ENCODE measurements around the gene PRKG1.
"Not testable (repeated sequence)": the region's sequence is repeated elsewhere in the genome, so short reads cannot be mapped to it uniquely, and the experiment has no call there.

Gene PRKG1

GRCh38 chr10:51170518-51171245 lies 96.4 kb downstream of the PRKG1 start:
- DNase-seq (ENCODE audit: low read depth, low spot score) = peak; percentile 4

- no peak for DNase-seq (ENCODE audit: low read depth, low spot score)
Measured at GRCh38 chr10:51171946-51172345, 97.7 kb downstream of the PRKG1 start.

- DNase-seq (ENCODE audit: low read depth, low spot score) = peak; percentile 26
Measured at GRCh38 chr10:51176976-51177695, 102.8 kb downstream of the PRKG1 start.

- DNase-seq (ENCODE audit: low read depth, low spot score) = no peak
Measured at GRCh38 chr10:51178634-51179033, 104.3 kb downstream of the PRKG1 start.

GRCh38 chr10:51180141-51180540 lies 105.9 kb downstream of the PRKG1 start:
- no peak for DNase-seq (ENCODE audit: low read depth, low spot score)

GRCh38 chr10:51183783-51184182 lies 109.5 kb downstream of the PRKG1 start:
- DNase-seq (ENCODE audit: low read depth, low spot score) = no peak

- DNase-seq (ENCODE audit: low read depth, low spot score) = no peak
Measured at GRCh38 chr10:51186361-51186760, 112.1 kb downstream of the PRKG1 start.

- DNase-seq (ENCODE audit: low read depth, low spot score) = no peak
Measured at GRCh38 chr10:51188008-51188407, 113.7 kb downstream of the PRKG1 start.

GRCh38 chr10:51188866-51189265 lies 114.6 kb downstream of the PRKG1 start:
- DNase-seq (ENCODE audit: low read depth, low spot score) = no peak

- DNase-seq (ENCODE audit: low read depth, low spot score) = no peak
Measured at GRCh38 chr10:51196508-51197175, 122.4 kb downstream of the PRKG1 start.

- DNase-seq (ENCODE audit: low read depth, low spot score) = no peak
Measured at GRCh38 chr10:51198170-51198569, 123.9 kb downstream of the PRKG1 start.

GRCh38 chr10:51201947-51202346 lies 127.7 kb downstream of the PRKG1 start:
- DNase-seq (ENCODE audit: low read depth, low spot score) = no peak

GRCh38 chr10:51203359-51203758 lies 129.1 kb downstream of the PRKG1 start:
- no peak for DNase-seq (ENCODE audit: low read depth, low spot score)

- no peak for DNase-seq (ENCODE audit: low read depth, low spot score)
Measured at GRCh38 chr10:51204066-51204465, 129.8 kb downstream of the PRKG1 start.

- DNase-seq (ENCODE audit: low read depth, low spot score) = no peak
Measured at GRCh38 chr10:51204701-51205100, 130.4 kb downstream of the PRKG1 start.

- DNase-seq (ENCODE audit: low read depth, low spot score) = no peak
Measured at GRCh38 chr10:51206500-51206899, 132.2 kb downstream of the PRKG1 start.

GRCh38 chr10:51212937-51213336 lies 138.7 kb downstream of the PRKG1 start:
- DNase-seq (ENCODE audit: low read depth, low spot score) = not testable (repeated sequence)

- no peak for DNase-seq (ENCODE audit: low read depth, low spot score)
Measured at GRCh38 chr10:51214207-51215196, 140.2 kb downstream of the PRKG1 start.

GRCh38 chr10:51215951-51216834 lies 141.9 kb downstream of the PRKG1 start:
- no peak for DNase-seq (ENCODE audit: low read depth, low spot score)

GRCh38 chr10:51217505-51217904 lies 143.2 kb downstream of the PRKG1 start:
- DNase-seq (ENCODE audit: low read depth, low spot score) = no peak
